Body of pancreas (tissue), 4 donors: ENCODE results near the gene IL17C. TPM values are rescaled to one million over a fixed set of nuclear protein-coding genes. Genes with fewer than 3 reads are reported as not detected.

ENCODE experiments used
- ATAC-seq: fragments of 150-250 bp; one replicate; pipeline ENCODE4 v1.9.1; 2016
- DNase-seq, 4 donors: peaks; one replicate each; pipeline ENCODE4 v3.0.0-alpha.2; 2019
- H3K27ac ChIP-seq, 4 donors: fragments of 200-600 bp; sonication (generic); 1 replicate in 3 of 4; 2 replicates in 1 of 4; pipeline versions ENCODE4 v1.5.1 to v1.6.1; 2016 to 2019; ENCODE audit warnings: mild to moderate bottlenecking in 1 of 4, mixed read lengths in 1 of 4, moderate library complexity in 1 of 4
- H3K27me3 ChIP-seq, 2 donors: fragments of 200-600 bp; sonication (generic); one replicate each; pipeline ENCODE4 v1.6.0; 2016; ENCODE audit warnings: mild to moderate bottlenecking in 1 of 2
- H3K36me3 ChIP-seq, 2 donors: fragments of 200-600 bp; sonication (generic); replicated peaks in 1 of 2; 2 replicates each; pipeline ENCODE4 v1.5.1; 2016; ENCODE audit warnings: low read depth in 2 of 2; ENCODE audit not compliant: insufficient read depth in 1 of 2
- H3K4me1 ChIP-seq: fragments of 200-600 bp; sonication (generic); one replicate; pipeline ENCODE4 v1.6.0; 2016
- H3K4me3 ChIP-seq, 2 donors: fragments of 200-600 bp; sonication (generic); 1 replicate in 1 of 2; 2 replicates in 1 of 2; pipeline ENCODE4 v1.5.1; 2016 to 2019
- H3K9me3 ChIP-seq, 3 donors: fragments of 200-600 bp; sonication (generic); 1 replicate in 2 of 3; 2 replicates in 1 of 3; pipeline ENCODE4 v1.5.1; 2016
- CTCF ChIP-seq, 7 experiments: fragments of 450-650 bp in 4 of 7; fragments of 200-600 bp in 3 of 7; sonication (generic) in 3 of 7; IDR thresholded peaks; one replicate each; pipeline ENCODE4 v1.5.1; 2016 to 2019; ENCODE audit warnings: antibody characterized with exemption in 7 of 7
- POLR2A ChIP-seq, 3 donors: fragments of 450-650 bp; IDR thresholded peaks; one replicate each; pipeline ENCODE4 v1.6.1; 2016; ENCODE audit warnings: antibody characterized with exemption in 3 of 3, mild to moderate bottlenecking in 2 of 3
- WGBS, 2 donors: methylation state at CpG; one replicate each; pipeline ENCODE4 v1.1.5; 2017; 5-methylcytosine and 5-hydroxymethylcytosine counted together
- intact Hi-C: fragments of 100-400 bp; cut with DNase I; formaldehyde crosslinking; loops from one replicate; pipeline ENCODE4 v1.15.1; 2023
- total RNA-seq, 2 donors: library from RNA; depleted of rRNA; stranded (reverse); fragments of >200 nt; gene quantifications; one replicate each; pipeline ENCODE4 v1.1.0, GENCODE V29; 2016

Gene IL17C
- total RNA-seq, 2 donors from 2014 or later = not detected

GRCh38 chr16:88616736-88617135 lies 21.6 kb upstream of the IL17C start:
- ATAC-seq = no peak
- Histone ChIP-seq H3K4me1 (peaks cover 61% of the 10 kb centered on the region), H3K36me3 (peaks cover 0 to under 1% of the 10 kb centered on the region in 2 donors), H3K27ac (peak overlapping the region; percentile 69 to 79 (median 76)), H3K9me3 (no peaks in the 10 kb centered on the region), H3K27me3 (no peaks in the 10 kb centered on the region), H3K4me3 (no peak overlapping the region)
- 50 to 66% methylated on average over 10 to 12 of the region's 12 CpGs for WGBS, 2 donors
- intact Hi-C loops = loop anchor here (10.0 kb wide), 1 partner anchor 68 kb away; the partner anchor contains the start of gene SNAI3
- no peak for DNase-seq
- TF ChIP-seq CTCF (IDR thresholded peaks at IDR 0.05) = no peak

GRCh38 chr16:88617268-88618031 lies 20.9 kb upstream of the IL17C start:
- TF ChIP-seq CTCF (IDR thresholded peaks at IDR 0.05) = no peak
- no peak for TF ChIP-seq POLR2A (IDR thresholded peaks at IDR 0.05)
- peaks cover 0 to 2% of the 10 kb centered on the region in 2 donors for H3K36me3 ChIP-seq
- DNase-seq = no peak
- H3K4me1 ChIP-seq = peaks cover 61% of the 10 kb centered on the region
- H3K4me3 ChIP-seq = no peak overlapping the region
- peak overlapping the region; percentile 69 to 79 (median 76) for H3K27ac ChIP-seq
- no peaks in the 10 kb centered on the region for H3K9me3 ChIP-seq
- WGBS, 2 donors = 77 to 80% methylated on average over 14 to 20 of the region's 20 CpGs
- intact Hi-C loops = loop anchor here (10.0 kb wide), 1 partner anchor 67 kb away; the partner anchor contains the start of gene SNAI3
- no peaks in the 10 kb centered on the region for H3K27me3 ChIP-seq
- ATAC-seq = no peak

GRCh38 chr16:88618182-88618955 lies 20.0 kb upstream of the IL17C start:
- H3K4me3 ChIP-seq = no peak overlapping the region
- WGBS, 2 donors = 55 to 57% methylated on average over 20 of the region's 20 CpGs
- ATAC-seq = no peak
- DNase-seq = peak; percentile 45 to 65 (median 57)
- TF ChIP-seq POLR2A (IDR thresholded peaks at IDR 0.05) (no peak), CTCF (IDR thresholded peaks at IDR 0.05) (no peak)
- H3K9me3 ChIP-seq = no peaks in the 10 kb centered on the region
- peaks cover 3 to 8% of the 10 kb centered on the region in 2 donors for H3K36me3 ChIP-seq
- H3K27me3 ChIP-seq = no peaks in the 10 kb centered on the region
- H3K27ac ChIP-seq = peak overlapping the region in 2 of 4 donors; percentile 26 to 44
- intact Hi-C loops = loop anchor here (10.0 kb wide), 1 partner anchor 66 kb away; the partner anchor contains the start of gene SNAI3
- H3K4me1 ChIP-seq = peaks cover 59% of the 10 kb centered on the region

GRCh38 chr16:88618956-88619667 lies 19.3 kb upstream of the IL17C start:
- peaks cover 52% of the 10 kb centered on the region for H3K4me1 ChIP-seq
- no peak overlapping the region for H3K4me3 ChIP-seq
- DNase-seq (no peak), ATAC-seq (no peak)
- no peaks in the 10 kb centered on the region for H3K9me3 ChIP-seq
- intact Hi-C loops = loop anchor here (10.0 kb wide), 1 partner anchor 66 kb away; the partner anchor contains the start of gene SNAI3
- H3K27ac ChIP-seq = peak overlapping the region in 2 of 4 donors; percentile 8 to 26
- WGBS, 2 donors = 82 to 87% methylated on average over 16 to 19 of the region's 19 CpGs
- H3K36me3 ChIP-seq = peaks cover 8 to 15% of the 10 kb centered on the region in 2 donors
- no peaks in the 10 kb centered on the region for H3K27me3 ChIP-seq
- TF ChIP-seq POLR2A (IDR thresholded peaks at IDR 0.05) = no peak
- no peak for TF ChIP-seq CTCF (IDR thresholded peaks at IDR 0.05)
